HFF-Myc (cell line): Measurements from ENCODE around the gene CCDC157.

Experiments used
- DNase-seq: peaks from one replicate; pipeline ENCODE4 v3.0.0-alpha.2; 2011; ENCODE audit warnings: low read depth; ENCODE audit errors: extremely low read depth
- H3K4me3 ChIP-seq: replicated peaks from 2 replicates; pipeline ENCODE4 v1.5.1; 2011; ENCODE audit warnings: low read depth, mild to moderate bottlenecking, control low read depth, low read length
- CTCF ChIP-seq: IDR thresholded peaks from 2 replicates; pipeline ENCODE4 v1.5.1; 2012; ENCODE audit warnings: mild to moderate bottlenecking, low read depth, low read length, control low read depth; ENCODE audit errors: missing control alignments

Gene CCDC157

GRCh38 chr22:30354644-30355043 is 2.2 kb upstream of the CCDC157 start:
- DNase-seq = no peak
- TF ChIP-seq CTCF = no peak
- no peak overlapping the region; the same call in 1 of the 2 replicates for H3K4me3 ChIP-seq

DNA sequence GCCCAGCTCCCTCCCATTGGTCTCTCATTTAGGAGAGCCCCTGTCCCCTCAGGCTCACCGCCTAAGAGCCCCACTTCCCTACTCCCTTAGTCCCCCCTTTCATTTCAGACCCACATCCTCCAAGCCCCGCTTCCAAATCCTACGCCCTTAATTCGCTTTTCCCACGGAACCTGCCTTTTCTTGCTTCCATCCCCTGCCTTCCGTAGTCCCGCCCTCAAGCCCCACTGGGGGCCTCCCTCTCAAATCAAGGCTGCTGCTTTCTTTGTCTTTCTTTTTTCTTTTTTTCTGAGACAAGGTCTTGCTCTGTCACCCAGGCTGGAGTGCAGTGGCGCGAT is 396 bp downstream of the CCDC157 start:
- DNase-seq = peak; percentile 4
- H3K4me3 ChIP-seq = peak overlapping the region; percentile 78
- no peak for TF ChIP-seq CTCF

DNA sequence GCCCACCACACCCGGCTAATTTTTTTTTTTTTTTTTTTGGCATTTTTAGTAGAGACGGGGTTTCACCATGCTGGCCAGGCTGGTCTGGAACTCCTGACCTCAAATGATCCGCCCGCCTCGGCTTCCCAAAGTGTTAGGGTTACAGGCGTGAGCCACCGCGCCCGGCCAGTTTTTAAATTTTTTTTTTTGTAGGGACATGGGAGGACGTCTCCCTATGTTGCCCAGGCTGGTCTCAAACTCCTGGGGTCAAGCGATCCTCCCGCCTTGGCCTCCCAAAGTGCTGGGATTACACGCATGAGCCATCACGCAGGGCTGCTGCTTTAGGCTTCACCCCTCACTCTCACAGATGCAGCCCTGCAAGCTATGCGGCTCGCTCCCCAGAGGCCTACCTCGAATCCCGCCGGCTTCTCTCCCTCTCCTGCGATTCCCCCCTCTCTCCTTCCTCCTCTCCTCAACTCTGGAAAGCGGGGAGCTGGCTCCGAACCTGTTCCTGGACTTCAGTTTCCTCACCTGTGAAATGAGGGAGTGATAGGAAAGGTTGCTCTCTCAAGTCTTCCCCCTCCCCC is 926 bp downstream of the CCDC157 start:
- no peak for DNase-seq
- no peak for TF ChIP-seq CTCF
- H3K4me3 ChIP-seq = peak overlapping the region; percentile 78

DNA sequence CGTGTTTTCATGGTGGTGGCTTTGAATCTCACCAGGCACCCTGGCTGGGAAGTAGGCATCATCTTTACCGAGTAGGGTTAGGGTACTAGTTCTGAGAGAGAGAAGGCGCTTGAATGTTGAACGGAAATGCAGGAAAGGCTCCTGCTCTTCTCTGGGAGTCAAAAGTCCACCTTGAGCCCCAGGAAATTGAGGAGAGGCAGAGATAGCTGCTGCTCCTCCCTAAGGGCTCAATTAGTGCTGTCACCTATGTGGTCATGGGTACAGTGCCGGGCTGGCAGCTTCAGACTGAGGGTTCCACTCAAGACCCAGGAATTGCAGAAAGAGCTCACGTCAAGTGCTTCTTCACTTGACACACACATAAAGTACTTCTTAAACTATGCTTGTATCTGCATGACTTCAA is 1.7 kb downstream of the CCDC157 start:
- no peak overlapping the region for H3K4me3 ChIP-seq
- TF ChIP-seq CTCF = no peak
- no peak for DNase-seq

DNA sequence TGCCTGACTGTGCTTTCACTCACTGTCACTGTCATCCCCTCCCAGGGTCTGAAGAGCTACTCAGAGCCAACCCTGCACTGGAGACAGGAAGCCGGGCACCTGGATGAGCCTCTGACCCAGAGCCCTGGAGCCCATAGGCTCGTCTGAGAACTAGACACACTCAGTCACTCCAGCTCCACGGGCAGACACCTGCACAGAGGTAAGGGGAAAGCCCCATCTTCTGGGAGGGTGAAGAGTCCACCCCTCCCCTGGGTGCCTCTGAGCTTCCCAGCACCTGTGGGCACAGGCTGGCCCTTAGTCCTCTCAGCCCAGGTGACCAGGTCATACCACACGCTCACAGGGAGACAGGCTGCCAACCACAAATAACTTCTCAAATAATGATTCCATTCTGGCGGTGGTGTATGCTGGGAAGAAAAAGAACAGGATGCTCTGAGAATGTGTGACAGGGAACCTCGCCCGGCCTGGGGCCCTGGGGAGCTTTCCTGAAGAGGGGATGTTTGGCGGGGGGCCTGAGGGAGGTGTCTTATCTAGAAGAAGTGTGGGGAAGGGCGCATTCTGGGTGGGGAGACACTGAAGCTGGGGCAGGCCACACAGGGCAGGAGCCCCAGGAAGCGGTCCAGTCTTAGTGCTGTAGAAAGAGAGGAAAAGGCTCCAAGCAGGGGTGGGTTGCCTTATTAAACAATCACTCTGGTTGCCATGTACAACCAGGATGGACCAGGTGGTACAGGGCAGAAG is 5.3 kb downstream of the CCDC157 start:
- no peak overlapping the region for H3K4me3 ChIP-seq
- no peak for TF ChIP-seq CTCF
- no peak for DNase-seq

DNA sequence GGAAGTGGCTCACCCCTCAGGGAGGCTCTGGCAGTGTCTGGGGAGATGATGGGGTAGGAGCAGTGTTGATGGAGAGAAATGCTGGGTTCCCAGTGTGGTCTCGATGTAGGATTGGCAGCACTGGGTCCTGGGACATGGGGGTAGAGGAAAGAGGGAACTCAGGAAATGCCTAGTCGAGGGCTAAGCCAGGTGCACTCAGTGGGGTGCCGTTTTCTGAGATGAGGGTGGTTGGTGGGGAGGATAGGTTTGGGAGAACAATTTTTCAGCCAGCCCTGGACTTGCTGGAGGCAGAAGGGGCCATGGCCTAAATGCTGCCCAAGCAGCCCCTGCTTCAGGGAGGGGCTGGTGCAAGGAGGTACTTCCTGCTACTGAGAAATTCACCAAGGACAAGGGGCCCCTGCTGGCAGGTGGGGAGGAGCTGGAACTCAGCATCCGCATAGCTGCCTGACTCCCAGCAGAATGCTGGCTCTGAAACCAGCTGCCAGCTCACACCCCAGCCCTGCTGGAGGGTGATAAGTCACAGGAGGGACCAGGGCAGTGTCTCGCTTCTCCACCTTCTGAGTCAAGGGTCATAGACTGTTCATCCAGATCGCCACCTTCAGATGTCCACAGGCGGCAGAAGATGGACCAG is 6.0 kb downstream of the CCDC157 start:
- H3K4me3 ChIP-seq = no peak overlapping the region
- no peak for DNase-seq
- TF ChIP-seq CTCF = no peak

DNA sequence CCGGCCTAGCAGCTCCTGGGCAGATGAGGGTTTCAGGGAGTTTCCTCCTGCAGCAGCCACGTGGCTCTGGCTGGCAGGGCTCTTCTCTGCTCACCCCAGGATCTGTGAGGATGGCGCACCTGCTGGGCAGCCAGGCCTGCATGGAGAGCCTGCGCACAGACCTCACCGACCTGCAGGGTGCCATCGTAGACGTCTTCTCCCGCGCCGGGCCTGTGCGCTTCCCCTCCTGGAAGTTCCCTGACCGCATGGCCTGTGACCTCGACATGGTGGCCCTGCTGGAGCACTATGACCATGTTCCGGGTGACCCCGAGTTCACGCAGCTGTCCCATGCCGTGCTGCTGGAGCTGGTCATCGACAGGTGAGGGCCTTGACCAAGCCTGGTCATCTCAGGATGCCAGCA is 9.1 kb downstream of the CCDC157 start:
- no peak for TF ChIP-seq CTCF
- DNase-seq = no peak

More for the DNA sequence above, 9.1 kb downstream of the CCDC157 start:
- H3K4me3 ChIP-seq = no peak overlapping the region
